K562 (cell line): ENCODE data around the gene SUPT7L. TPM values are rescaled to one million over a fixed set of nuclear protein-coding genes. Genes with fewer than 3 reads are reported as not detected.

Experiments used
- ATAC-seq: fragments of 200-7000 bp; cut with Tn5 transposase; 3 replicates; pipeline ENCODE4 v1.9.1; 2020; ENCODE audit warnings: moderate library complexity
- BruUV-seq: library from RNA; stranded (reverse); fragments of 400-500 nt; replicated peaks from 2 replicates; lab custom pipeline; 2021; lab: Mats Ljungman, UMichigan
- CTCF ChIA-PET: fragments of 300-600 bp; formaldehyde crosslinking; extraction: SDS; loops from one replicate; lab custom pipeline; 2021; ENCODE audit warnings: low intra/inter-chr PET ratio; lab: Yijun Ruan, JAX
- POLR2A ChIA-PET: fragments of 300-600, 350-650 bp; sonication (Branson Sonifier 250); formaldehyde crosslinking; extraction: SDS; loops from one replicate; lab custom pipeline; 2021; ENCODE audit warnings: antibody characterized with exemption, inconsistent platforms; lab: Yijun Ruan, JAX
- DNase-seq, 4 experiments: peaks; one replicate each; pipeline versions ENCODE4 v3.0.0 to v3.0.0-alpha.2; 2011 to 2018; ENCODE audit warnings: low spot score in 3 of 4, mixed read lengths in 3 of 4; ENCODE audit errors: extremely low read depth in 1 of 4
- FAIRE-seq: peaks from 2 replicates; lab custom pipeline; 2011; peaks lifted over from hg19 to GRCh38; lab: Jason Lieb, UNC
- H2AFZ ChIP-seq: 2 replicates; pipeline ENCODE4 v1.6.0; 2011; ENCODE audit warnings: low read depth, low read length, control low read depth, inconsistent platforms
- H3K27ac ChIP-seq: fragments of 200-600 bp; 3 replicates; pipeline ENCODE4 v1.8.0; 2011; ENCODE audit warnings: low read depth, mild to moderate bottlenecking, control low read depth, inconsistent platforms, low read length, moderate library complexity, mixed read lengths; ENCODE audit errors: extremely low read depth
- H3K27me3 ChIP-seq, 2 experiments: fragments of 300-600 bp in 1 of 2; 2 replicates in 1 of 2; 3 replicates in 1 of 2; pipeline versions ENCODE4 v1.6.0 to v1.8.0; 2011; ENCODE audit warnings: inconsistent platforms in 2 of 2, low read length in 2 of 2, mild to moderate bottlenecking in 1 of 2, mixed read lengths in 1 of 2, moderate library complexity in 1 of 2; ENCODE audit not compliant: control insufficient read depth in 2 of 2, insufficient read depth in 2 of 2
- H3K36me3 ChIP-seq: fragments of 300-600 bp; 3 replicates; pipeline ENCODE4 v1.8.0; 2011; ENCODE audit warnings: mild to moderate bottlenecking, low read length, inconsistent platforms; ENCODE audit not compliant: control insufficient read depth, insufficient read depth
- H3K4me1 ChIP-seq, 2 experiments: fragments of 200-600 bp in 1 of 2; replicated peaks in 1 of 2; 2 replicates in 1 of 2; 3 replicates in 1 of 2; pipeline versions ENCODE4 v1.5.1 to v1.8.0; 2011; ENCODE audit warnings: inconsistent platforms in 2 of 2, low read length in 2 of 2, mild to moderate bottlenecking in 1 of 2, mixed read lengths in 1 of 2, moderate library complexity in 1 of 2; ENCODE audit not compliant: control insufficient read depth in 2 of 2, insufficient read depth in 2 of 2
- H3K4me2 ChIP-seq: 2 replicates; pipeline ENCODE4 v1.6.1; 2011; ENCODE audit warnings: low read length, control low read depth, inconsistent platforms, mixed read lengths; ENCODE audit not compliant: insufficient read depth
- H3K4me3 ChIP-seq: fragments of 200-600 bp; sonication (generic), shearing (Covaris generic); 2 replicates; pipeline ENCODE4 v1.5.1; 2016; ENCODE audit warnings: control low read depth, inconsistent platforms
- H3K79me2 ChIP-seq: fragments of 200-600 bp; 3 replicates; pipeline ENCODE4 v1.8.0; 2011; ENCODE audit warnings: low read length, inconsistent platforms; ENCODE audit not compliant: control insufficient read depth, insufficient read depth
- H3K9ac ChIP-seq, 2 experiments: 2 replicates each; pipeline versions ENCODE4 v1.6.0 to v1.6.1; 2011; ENCODE audit warnings: low read depth in 2 of 2, low read length in 2 of 2, control low read depth in 1 of 2, inconsistent platforms in 1 of 2, mild to moderate bottlenecking in 1 of 2, mixed read lengths in 1 of 2; ENCODE audit not compliant: insufficient read depth in 1 of 2
- H3K9me1 ChIP-seq: one replicate; pipeline ENCODE4 v1.6.0; 2011; ENCODE audit warnings: inconsistent platforms, mild to moderate bottlenecking, low read length, moderate library complexity; ENCODE audit not compliant: control insufficient read depth, insufficient read depth
- H3K9me3 ChIP-seq: replicated peaks from 2 replicates; pipeline ENCODE4 v1.5.1; 2011; ENCODE audit warnings: low read depth, low read length, inconsistent platforms; ENCODE audit not compliant: control insufficient read depth, insufficient read depth
- H4K20me1 ChIP-seq: replicated peaks from 2 replicates; pipeline ENCODE4 v1.6.1; 2011; ENCODE audit warnings: low read length, inconsistent platforms, mixed read lengths; ENCODE audit not compliant: control insufficient read depth, insufficient read depth
- DIDO1 ChIP-seq: fragments of 450-650 bp; IDR thresholded peaks from 2 replicates; pipeline ENCODE4 v1.6.1; 2016; ENCODE audit warnings: low read depth, missing biosample characterization, missing genetic modification characterization
- POLR2A ChIP-seq: fragments of 450-650 bp; conservative IDR thresholded peaks from 2 replicates; pipeline ENCODE4 v1.6.1; 2016
- WGBS: fragments of 100-300 bp; shearing (Covaris generic); methylation state at CpG from one replicate; pipeline ENCODE4 v1.1.6; 2016; ENCODE audit warnings: low coverage, mixed read lengths; ENCODE audit not compliant: insufficient coverage; ENCODE audit errors: missing lambda C conversion rate; 5-methylcytosine and 5-hydroxymethylcytosine counted together
- in situ Hi-C: fragments of 300-500 bp; cut with MboI; formaldehyde crosslinking; loops from 4 replicates; pipeline ENCODE4 v1.15.0; 2018; ENCODE audit warnings: inconsistent platforms, mixed read lengths
- intact Hi-C: fragments of 100-400 bp; cut with micrococcal nuclease; formaldehyde crosslinking; loops from 2 replicates; pipeline ENCODE4 v1.14.2; 2022
- polyA plus RNA-seq, 8 experiments: library from polyadenylated mRNA; depleted of rRNA in 4 of 8; stranded (reverse) in 5 of 8; unstranded in 3 of 8; fragments of >200 nt; fragmentation: Nextera tagmentation in 2 of 8; fragmentation: Illumina TruSeq in 1 of 8; extraction: Ambion mirVana in 2 of 8; extraction: Trizol in 1 of 8; gene quantifications; 2 replicates each; pipeline versions ENCODE4 v1.2.1 to v1.2.3, GENCODE V29; 2011 to 2014; ENCODE audit warnings: inconsistent platforms in 1 of 8, missing spikeins in 1 of 8
- total RNA-seq, 7 experiments: library from RNA; depleted of rRNA in 6 of 7; stranded (reverse); fragments of >200 nt in 6 of 7; fragmentation: Illumina TruSeq in 2 of 7; extraction: Trizol in 2 of 7; gene quantifications; 2 replicates each; pipeline versions ENCODE4 v1.2.1 to v1.2.3, GENCODE V29; 2011 to 2021; ENCODE audit warnings: low replicate concordance in 1 of 7
- TF ChIP-seq, protein P1 (sequence below): fragments of 250-450 bp; sonication (Bioruptor Pico); IDR thresholded peaks from 2 replicates; pipeline ENCODE4 v1.8.0; 2021; ENCODE audit warnings: borderline replicate concordance, mild to moderate bottlenecking, moderate library complexity; ENCODE audit not compliant: poor library complexity, severe bottlenecking

The SUPT7L gene
- total and polyA plus RNA-seq, 9 of the 15 experiments (the other 6 are each of a cell fraction or from before 2014, with no cell fraction given) = 22.0 to 72.8 (median 40.2) TPM

- in situ Hi-C loops (no loop called here), intact Hi-C loops (no loop called here)
- H3K4me1 ChIP-seq = peaks cover 0 to 4% of the 10 kb centered on the region in 2 experiments; a peak in 3 of 5 replicates
- FAIRE-seq = no peak
- POLR2A ChIA-PET = interaction anchor here (1.9 kb wide), 1 partner anchor 11 kb away, joined by 5 read pairs; the partner anchor contains the start of genes SLC4A1AP and SUPT7L
- H3K9me1 ChIP-seq = no peaks in the 10 kb centered on the region
- 93% methylated on average over 1 of the region's 1 CpG for WGBS
- no peak for DNase-seq
- H3K9me3 ChIP-seq = no peaks in the 10 kb centered on the region
- no TSS peak for BruUV-seq
- H3K79me2 ChIP-seq = no peaks in the 10 kb centered on the region
- H3K27me3 ChIP-seq = no peaks in the 10 kb centered on the region
- TF ChIP-seq POLR2A (0 out of 2 replicates have a peak, but pooled peaks have one; percentile 14), DIDO1 (tag) (no peak)
- ATAC-seq = no peak
- no peak overlapping the region for H3K9ac ChIP-seq
- CTCF ChIA-PET = no interaction called here
- no peaks in the 10 kb centered on the region; the same call in 1 of the 2 replicates for H4K20me1 ChIP-seq
- no peak overlapping the region for H2AFZ ChIP-seq
- H3K4me2 ChIP-seq = no peak overlapping the region
- no peak overlapping the region for H3K27ac ChIP-seq
- no peak overlapping the region for H3K4me3 ChIP-seq
- H3K36me3 ChIP-seq = peaks cover 94% of the 10 kb centered on the region
Observed at GRCh38 chr2:27652790-27653189, 10.6 kb downstream of the SUPT7L start.

GRCh38 chr2:27652341-27652740, 11.1 kb downstream of the SUPT7L start:
- H3K9ac ChIP-seq = no peak overlapping the region
- POLR2A ChIA-PET = interaction anchor here (1.9 kb wide), 1 partner anchor 11 kb away, joined by 5 read pairs; the partner anchor contains the start of genes SLC4A1AP and SUPT7L
- intact Hi-C loops (no loop called here), in situ Hi-C loops (no loop called here)
- no peaks in the 10 kb centered on the region for H3K9me1 ChIP-seq
- DNase-seq = no peak
- CTCF ChIA-PET = no interaction called here
- H3K79me2 ChIP-seq = no peaks in the 10 kb centered on the region
- H3K27ac ChIP-seq = no peak overlapping the region
- no peak overlapping the region for H3K4me2 ChIP-seq
- H3K9me3 ChIP-seq = no peaks in the 10 kb centered on the region
- H4K20me1 ChIP-seq = no peaks in the 10 kb centered on the region; the same call in 1 of the 2 replicates
- H3K4me1 ChIP-seq = peaks cover 0 to 6% of the 10 kb centered on the region in 2 experiments; a peak in 3 of 5 replicates
- 0 out of 2 replicates have a peak, but pooled peaks have one; percentile 19 for TF ChIP-seq POLR2A
- TF ChIP-seq, protein P1, sequence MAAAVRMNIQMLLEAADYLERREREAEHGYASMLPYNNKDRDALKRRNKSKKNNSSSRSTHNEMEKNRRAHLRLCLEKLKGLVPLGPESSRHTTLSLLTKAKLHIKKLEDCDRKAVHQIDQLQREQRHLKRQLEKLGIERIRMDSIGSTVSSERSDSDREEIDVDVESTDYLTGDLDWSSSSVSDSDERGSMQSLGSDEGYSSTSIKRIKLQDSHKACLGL (CRISPR knock-in tag) = no peak
- H3K27me3 ChIP-seq = no peaks in the 10 kb centered on the region
- no peak overlapping the region for H3K4me3 ChIP-seq
- H2AFZ ChIP-seq = no peak overlapping the region
- peaks cover 94% of the 10 kb centered on the region for H3K36me3 ChIP-seq
- no TSS peak for BruUV-seq
- no peak for ATAC-seq
- FAIRE-seq = no peak
